ENCODE results near the gene ACTC1.

- TF ChIP-seq POLR2A (IDR thresholded peaks at IDR 0.05; ENCODE audit: low read length): no peak
- TF ChIP-seq GATA1 (IDR thresholded peaks at IDR 0.05; ENCODE audit: low read depth, low read length): no peak
Observed at GRCh38 chr15:34769711-34770110, 25.6 kb downstream of the ACTC1 start.

Measured in erythroblast (primary cell).